GM21576 (cell line): ENCODE measurements around the gene ARID5B.
A peak's percentile ranks its signal among the peaks of the same experiment; 100 is the strongest.

Experiments used
- ATAC-seq: cut with Tn5 transposase; IDR thresholded peaks from one replicate; pipeline ENCODE4 v1.9.1; 2021; ENCODE audit warnings: mild to moderate bottlenecking, moderate library complexity; ENCODE audit not compliant: unreplicated experiment

Gene ARID5B

DNA sequence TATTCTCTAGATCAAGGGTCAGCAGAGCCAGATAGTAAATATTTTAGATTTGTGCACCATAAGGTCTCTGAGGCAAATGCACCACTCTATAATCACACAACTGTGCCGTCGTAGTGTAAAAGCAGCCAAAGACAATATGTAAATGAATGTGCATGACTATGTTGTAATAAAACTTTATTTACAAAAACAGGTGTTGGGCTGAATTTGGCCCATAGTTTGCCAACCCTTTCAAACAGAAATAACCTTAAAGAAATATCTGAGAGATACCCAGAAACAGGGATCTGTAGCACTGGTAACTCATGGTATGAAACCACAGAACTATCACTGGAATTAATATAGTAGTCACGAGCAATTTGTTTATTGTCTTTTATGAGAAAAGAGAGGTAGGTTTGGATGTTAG lies 86.0 kb downstream of the ARID5B start:
- peak; percentile 14 for ATAC-seq

DNA sequence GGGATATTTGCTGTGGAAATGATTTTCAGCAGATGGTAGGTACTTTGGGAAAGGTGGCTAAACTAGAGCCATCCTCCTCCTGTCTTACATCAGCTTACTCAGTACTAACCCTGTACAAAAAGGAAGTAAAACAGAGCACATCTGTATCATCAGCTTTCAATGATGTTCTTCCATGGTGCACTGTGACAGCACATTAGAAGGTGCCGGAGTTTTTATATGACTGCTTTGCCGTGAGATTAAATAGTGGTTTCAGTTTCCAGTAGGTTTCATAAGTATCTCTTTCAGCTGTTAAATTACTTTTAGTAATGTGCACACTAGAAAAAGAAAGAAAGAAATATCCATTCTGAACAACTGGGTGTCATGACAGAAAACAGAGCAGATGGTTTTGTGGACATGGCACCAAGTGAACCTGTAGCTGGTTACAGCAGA lies 86.5 kb downstream of the ARID5B start:
- ATAC-seq: peak; percentile 97

DNA sequence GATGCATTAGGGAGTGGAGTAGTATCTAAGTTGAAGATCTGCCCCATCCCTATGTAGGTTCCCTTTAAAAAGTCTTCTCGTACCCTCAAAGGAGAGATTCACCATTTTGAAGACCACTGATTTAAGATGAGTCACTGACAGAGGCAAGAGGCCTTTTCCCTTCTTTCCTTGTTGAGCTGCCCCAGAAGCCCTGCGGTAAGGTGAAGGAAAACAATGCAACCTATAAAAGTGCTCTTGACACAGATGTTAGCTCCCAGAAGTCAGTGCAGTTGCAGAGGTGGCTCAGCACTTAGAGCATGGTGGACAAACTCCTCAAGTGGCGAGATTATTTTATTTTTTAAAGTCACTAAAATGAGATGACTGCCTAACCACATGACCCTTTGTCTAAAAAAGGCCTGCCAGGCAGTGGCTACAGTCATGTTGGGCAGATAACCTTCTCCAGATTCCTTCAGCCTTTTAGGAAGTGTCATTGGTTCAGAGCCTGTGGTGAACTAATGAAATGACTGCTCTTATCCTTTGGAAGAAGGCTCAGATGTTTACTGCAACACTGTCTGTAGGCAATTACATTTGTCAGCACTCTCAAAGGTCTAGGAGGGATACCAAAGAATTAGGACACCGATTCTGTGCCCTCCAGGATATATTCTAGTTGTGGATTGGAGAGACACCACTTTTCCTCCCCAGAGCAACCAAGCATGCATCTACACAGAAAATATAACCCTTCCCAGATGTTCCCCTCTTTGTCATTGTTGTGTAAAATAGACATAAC lies 88.7 kb downstream of the ARID5B start:
- ATAC-seq: no peak

DNA sequence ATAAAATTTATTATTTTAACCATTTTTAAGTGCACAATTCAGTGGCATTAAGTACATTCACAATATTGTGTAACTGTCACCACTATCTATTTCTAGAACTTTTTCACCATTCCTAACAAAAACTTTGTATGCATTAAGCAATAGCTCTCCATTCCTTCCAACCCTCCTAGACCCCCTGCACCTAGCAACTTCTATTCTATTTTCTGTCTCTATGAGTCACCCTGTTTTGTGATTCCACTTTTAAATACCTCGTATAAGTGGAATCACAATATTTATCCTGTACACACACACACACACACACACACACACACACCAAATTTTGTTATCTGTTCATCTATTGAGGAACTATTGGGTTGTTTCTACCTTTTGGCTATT lies 89.2 kb downstream of the ARID5B start:
- no peak for ATAC-seq

DNA sequence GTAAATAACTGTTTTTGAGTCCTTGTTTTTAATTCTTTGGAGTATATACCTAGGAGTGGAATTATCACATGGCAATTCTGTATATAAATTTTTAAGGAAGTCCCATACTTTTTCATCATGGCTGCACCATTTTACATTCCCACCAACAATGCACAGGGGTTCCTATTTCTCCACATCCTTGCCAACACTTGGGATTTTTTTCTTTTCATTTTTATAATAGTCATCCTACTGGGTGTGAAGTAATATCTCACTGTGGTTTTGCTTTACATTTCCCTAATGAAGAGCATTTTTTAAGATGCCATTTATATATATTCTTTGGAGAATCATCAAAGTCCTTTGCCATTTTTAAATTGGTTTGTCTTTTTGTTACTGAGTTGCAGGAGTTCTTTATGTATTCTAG lies 89.7 kb downstream of the ARID5B start:
- ATAC-seq: no peak

DNA sequence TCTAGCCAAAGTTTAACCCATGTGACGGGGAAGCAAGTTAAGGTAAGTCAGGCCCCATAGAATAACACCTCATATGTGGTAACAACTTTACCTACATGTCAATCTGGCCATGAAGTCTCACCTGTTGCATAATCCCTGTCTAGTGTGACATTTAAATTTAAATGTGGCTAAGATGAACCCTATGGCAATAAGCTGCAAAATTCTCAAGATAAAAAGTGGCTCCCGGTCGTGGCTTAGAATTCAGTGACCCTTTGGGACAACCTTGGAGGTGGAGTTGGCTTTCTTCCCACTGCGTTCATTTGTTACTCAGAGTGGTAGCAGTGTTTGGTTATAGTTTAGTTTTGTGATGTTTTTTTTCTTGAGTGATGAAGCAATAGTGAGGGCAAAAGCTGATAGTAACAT lies 90.6 kb downstream of the ARID5B start:
- ATAC-seq: no peak

DNA sequence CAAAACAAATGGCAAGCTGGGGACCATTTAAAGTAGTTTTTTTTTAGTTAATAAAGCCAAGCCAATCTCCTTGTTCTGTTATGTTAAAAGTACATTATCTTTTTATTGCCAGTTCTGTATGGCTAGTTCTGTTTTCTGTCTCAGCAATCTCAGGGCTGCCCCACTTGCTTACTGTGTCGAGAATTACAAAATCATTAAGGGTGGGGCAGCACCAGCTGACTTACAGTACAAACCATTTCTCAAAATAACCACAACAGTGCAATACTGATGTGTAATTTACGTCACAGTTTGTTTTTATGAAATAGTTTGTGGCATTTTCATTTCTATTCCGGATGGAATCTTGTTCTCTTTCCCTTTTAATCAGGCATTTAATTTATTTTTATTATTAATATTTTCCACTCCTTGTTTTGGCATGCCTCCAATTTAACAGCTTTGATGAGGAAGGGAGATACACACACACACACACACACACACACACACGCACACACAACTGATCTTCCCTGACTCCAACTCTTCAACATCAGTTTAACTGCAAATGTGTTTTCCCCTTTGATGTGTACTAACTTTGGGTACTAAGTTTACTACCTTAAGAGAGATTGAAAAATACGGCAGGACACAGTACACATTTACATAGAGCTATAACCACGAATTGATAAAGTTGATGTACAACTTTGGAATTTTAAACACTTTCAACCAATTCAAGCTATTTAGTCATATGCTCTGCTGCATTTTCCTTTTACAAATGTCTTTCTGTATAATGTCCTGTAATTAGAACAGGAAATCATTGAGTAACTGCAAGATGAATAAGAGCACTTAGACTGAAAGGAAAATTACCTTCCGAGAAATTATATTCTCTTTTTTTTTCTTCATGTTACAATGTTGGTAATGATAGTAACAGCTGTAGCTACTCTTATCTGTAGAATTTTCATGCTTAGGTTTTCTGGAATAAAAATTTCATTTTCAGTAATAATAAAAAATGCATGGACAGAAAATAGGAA lies 91.5 kb downstream of the ARID5B start:
- peak; percentile 38 for ATAC-seq

DNA sequence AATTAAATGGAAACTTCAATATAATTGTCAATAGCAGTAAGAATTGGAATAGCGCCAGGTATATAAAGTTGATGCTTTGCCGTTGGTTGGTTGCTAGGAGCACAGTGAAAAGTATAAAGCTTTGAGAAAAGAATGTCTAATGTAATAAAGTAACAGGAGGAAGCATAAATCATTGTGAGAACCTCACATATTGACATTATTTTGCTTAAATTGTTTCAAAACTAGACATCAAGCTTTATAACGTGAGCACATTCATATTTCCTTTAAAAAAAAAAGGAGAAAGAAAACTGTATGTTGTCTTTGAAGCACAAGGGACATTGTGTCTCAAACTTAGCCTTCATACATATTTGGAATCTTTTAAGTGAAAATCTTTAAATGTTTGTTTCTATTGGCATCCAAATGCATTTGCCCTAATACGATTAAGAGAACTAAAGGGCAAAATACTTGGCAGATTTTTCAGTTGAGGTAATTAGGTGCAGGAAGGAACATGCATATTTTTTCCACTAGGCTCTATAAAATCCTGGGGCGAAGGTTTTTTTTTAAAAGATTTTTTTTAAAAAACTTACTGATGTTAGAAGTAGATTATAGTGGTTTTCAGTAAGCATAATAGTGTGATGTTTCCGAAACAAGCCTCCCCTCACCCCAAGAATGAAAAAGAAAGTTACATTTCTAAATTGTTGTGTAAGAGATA lies 92.4 kb downstream of the ARID5B start:
- ATAC-seq: no peak

DNA sequence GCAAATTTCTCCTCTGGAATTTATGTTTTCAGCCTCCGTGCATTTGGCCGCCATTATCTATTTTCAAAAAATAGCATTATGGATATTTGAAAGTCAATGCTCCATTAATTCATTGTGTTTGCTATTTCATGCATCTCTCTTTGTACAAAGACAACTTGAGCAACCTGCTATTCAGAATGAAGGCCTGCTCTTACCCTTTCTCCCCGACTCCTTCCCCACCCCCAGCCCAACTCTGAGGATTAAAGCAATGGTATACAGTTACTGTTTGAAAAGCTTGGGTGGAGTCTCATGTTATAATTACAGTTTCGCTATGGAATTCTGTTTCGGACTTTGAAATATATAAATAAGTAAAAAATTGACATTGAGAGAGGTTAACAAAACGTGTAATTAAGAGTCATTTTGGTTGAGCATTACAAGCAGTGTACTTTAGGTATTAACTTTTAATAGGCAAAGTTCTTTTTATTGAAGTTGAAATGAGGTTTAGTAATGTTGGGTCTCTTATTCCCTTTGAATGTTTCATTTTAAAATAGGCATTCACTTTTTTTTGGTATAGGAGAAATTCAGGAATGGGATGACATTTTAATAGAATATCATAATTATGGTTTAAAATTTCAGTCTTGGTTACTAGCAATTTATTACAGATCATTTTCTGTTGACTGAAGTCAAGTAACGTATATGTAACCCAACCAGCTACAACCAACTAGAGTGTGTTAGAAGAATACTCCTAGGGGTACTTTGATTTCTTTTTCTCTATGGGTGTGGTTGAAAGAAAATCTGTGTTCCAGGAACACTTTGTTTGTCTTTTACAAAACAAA lies 93.1 kb downstream of the ARID5B start:
- no peak for ATAC-seq

DNA sequence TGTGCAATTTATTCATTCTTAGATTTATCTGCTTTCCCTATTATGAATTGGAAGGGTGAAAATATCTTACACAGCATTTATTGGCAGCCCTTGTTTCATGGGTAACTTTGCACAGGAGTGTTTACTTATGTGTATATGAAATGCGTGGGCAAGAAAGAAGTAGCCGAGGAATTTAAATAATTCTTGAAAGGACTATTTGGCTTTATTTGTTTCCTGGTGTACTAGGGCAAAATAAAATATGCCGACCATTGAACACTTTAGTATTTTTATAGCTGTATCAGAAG lies 93.7 kb downstream of the ARID5B start:
- no peak for ATAC-seq

DNA sequence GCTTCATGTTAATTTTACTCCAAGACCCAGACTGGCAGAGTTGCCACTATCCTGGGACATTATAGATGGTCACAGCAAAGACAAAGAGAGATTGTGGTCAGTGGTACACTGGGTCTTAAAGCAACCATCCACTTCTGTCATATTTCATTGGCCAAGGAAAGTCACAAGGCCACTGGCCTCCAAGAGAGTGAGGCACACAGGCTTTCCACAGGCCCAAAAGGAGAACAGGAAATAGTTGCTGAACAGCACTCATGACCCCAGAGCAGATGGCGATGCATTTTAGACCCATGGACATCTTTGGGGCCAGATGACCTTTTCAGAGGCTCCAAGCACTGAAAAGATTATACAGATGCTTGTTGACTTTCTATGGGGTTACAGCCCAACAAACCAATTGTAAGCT lies 97.4 kb downstream of the ARID5B start:
- no peak for ATAC-seq

DNA sequence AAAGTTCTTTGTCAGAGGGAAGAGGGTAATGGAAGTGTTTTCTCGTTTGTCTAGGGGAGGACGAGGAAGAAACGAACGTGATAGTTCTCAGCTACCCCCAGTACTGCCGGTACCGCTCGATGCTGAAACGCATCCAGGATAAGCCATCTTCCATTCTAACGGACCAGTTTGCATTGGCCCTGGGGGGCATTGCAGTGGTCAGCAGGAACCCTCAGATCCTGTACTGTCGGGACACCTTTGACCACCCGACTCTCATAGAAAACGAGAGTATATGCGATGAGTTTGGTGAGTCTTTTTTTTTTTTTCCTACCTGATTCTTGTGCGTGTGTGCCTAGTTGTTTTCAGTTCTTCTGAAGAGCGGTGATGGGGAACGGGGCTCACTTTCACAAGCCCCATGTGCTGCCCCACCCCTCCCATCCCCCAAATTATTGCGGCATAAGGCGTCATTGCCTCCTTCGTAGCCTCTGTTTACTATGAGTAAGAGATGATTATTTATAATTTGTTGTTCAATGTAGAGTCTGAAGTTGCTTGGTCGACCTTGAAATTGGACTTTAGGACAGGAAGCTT lies 98.6 kb downstream of the ARID5B start:
- peak; percentile 75 for ATAC-seq

DNA sequence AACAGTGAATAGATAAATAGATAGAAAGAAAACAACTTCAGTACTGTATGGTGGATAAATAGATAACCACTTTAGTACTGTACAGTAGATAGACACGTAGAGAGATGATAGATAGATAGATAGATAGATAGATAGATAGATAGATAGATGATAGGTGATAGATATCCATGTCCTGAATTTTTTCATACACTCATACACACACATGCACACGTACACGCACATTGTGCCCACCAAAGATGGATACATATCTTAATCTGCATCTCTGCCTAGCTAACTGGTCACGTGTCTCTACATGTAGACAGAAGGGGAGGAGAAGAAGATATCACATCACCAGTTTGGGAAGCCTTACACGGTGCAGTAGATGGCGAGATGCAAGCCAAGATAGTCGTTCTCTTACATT lies 99.2 kb downstream of the ARID5B start:
- no peak for ATAC-seq

DNA sequence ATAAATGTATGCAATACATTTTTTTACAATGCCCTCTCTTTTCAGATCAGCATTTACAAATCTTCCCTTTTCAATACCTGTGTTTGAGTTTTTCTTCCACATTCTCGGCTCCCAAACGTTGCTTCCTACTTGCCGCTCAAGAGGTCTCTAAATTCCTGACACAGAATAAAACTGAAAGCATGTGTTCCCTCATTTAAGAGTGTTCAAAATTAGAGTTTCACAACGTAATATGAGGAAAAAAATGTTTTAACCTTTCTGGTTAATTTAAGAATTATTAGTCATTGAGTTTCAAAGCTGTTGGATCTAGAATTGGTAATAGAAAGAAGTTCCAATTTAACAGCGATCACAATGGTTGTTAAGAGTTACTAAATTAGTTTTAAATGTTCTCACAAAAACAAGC lies 100.4 kb downstream of the ARID5B start:
- ATAC-seq: no peak

DNA sequence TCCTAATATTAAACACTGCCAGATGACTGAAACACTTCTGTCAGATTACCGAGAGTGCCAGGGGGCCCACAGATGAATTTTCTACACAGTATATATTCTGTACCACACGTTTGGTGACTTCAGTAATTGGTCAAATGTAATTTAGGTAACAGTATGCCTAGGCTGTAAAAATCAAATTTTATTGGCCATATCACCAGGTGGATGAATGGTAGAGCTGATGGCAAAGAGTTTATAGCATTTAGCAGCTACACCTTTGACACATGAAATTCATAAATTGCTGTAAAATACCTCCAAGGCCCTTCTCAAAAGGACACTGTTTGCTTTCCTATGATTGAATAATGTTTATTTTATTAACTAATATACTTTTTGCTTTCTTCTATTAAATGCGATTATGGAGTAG lies 101.3 kb downstream of the ARID5B start:
- no peak for ATAC-seq

DNA sequence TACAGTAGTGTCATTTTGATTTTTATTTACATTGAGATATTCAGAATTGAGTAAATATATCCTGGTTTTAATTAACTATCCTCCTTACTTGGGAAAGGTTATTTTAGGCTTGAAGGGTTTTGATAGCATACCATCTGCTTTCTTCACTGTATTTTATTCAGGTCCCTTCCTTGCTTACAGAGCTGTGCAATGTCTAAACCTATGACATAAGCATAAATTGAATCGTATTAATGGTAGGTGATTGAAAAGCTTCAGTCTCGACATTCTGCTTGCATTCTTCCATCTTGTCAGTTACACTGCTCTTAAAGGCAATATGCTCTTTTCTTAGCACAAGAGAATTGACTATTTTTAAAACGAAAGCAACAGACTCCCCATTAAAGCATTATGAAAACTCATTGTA lies 102.5 kb downstream of the ARID5B start:
- no peak for ATAC-seq

DNA sequence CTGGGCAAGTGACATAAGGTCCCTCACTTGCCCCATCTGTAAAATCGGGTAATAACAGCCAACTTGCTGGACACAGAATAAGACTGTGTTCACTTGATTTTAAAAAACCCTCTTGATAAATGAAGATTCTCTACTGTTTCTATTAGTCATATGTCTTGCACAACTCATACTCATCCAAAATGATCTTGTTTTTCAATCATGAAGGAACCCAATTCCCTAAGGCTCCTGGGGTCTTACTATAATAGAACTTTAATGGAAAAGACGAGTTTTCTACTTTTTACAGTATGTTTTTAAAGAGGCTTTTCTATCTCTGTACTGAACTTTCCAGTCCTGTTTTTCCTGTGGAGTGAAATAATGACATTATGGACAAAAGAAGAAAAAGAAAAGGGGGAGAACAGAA lies 103.8 kb downstream of the ARID5B start:
- no peak for ATAC-seq

DNA sequence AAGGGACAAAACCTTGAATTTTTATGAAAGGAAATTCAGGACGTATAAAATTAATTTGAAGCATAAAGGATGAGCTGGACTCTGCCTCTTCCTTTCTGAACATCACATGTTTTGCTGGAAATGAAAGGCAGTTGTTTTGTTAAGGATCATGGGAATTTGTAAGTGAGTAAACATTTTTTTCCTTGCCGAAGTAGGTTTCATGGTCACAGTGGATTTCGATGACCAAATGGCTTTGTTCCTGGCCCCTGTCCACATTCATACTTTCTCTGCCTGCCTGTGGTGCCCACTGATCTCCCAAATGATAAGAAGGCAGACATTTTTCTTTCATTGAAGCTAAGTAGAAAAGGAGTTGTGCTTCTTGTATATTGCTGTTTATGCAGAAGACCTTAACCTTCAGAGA lies 104.2 kb downstream of the ARID5B start:
- no peak for ATAC-seq

DNA sequence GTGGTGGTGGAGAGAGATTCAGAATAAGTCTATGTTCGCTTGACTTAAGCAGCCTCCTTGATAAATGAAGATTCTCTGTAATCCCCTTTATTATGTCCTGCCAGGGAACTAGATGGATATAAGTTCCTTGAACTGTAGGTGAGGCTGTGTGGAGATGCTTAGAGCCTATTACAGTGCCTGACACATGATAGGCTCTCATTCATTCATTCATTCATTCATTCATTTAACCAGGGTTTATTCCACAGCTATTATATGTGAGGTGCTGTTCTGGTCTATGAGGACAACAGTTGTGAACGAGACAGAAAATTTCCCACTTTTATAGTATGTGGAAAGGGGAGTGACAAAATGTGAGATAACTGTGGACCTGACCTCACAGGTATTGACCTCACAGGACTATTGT lies 105.6 kb downstream of the ARID5B start:
- no peak for ATAC-seq

DNA sequence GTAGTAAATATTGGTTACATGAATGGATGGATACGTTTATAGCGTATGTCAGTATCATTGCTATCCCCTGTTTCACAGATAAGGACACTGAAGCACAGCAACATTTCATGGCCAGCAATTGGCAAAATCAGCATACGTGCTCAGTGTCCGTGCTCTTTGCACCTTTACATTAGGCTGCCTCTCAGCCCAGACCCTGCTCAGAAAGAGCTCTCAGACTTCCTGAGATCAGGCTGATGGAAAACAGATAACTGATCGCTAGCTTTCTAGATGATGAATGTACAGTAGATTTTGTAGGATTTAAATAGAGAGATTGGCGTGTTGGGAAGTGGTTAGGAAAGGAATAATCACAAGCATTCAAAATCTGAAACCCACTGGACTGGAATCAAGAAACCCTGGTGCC lies 106.7 kb downstream of the ARID5B start:
- ATAC-seq: no peak

DNA sequence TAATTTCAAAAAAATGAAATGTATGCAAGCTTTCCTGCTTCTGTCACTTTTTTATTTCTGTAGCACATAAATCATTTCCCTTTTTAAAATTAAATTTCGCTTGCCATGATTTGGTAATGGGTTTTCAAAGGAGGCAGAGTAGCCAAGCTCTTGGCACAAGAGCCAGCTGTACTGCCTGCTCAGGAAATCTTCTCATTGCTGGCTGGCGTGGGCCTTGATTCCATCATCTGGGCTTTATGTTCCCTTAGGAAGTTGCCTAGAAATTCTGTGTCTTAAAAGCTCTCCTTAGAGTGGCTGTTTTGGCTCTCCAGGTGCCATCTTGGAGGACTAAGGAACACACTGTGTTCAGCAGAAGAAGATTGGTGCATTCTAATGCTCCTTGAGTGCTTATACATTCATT lies 107.4 kb downstream of the ARID5B start:
- no peak for ATAC-seq
